ENCODE results near the gene EGFL6. TPM values are rescaled to one million over a fixed set of nuclear protein-coding genes. Genes with fewer than 3 reads are reported as not detected.

The EGFL6 gene
- polyA plus RNA-seq, 1 donor (not counting 4 experiments of a cell fraction or from before 2014, with no cell fraction given), result 0.38 TPM

DNA sequence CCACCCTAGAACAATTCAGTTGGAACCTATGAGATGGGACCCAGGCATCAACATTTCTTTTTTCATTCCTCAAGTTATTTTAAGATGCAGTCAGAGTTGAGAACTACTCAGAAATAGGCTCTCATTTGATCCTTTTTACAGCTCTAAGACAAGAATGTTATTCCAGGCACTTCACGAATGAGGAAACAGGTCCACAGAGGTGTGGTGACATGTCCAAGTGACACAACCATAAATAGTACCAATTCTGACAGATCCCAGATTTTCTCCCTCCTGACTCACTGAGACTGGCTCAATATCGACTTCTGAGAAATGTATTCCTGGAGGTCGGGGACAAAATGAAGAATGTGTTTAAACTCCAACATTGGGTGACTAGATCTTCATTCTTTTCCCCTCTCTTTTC lies 94.6 kb downstream of the EGFL6 start:
- Histone ChIP-seq H3K4me1 (ENCODE audit: control insufficient read depth, extremely low read depth, insufficient read depth, low read length) (peaks cover 5% of the 10 kb centered on the region), H3K27ac (ENCODE audit: control insufficient read depth, insufficient read depth, low read length) (no peak overlapping the region), H3K36me3 (ENCODE audit: control insufficient read depth in 2 of 2, extremely low read depth in 1 of 2, insufficient read depth in 2 of 2, low read length in 2 of 2) (peaks cover 0 to 2% of the 10 kb centered on the region in 2 experiments), H4K20me1 (ENCODE audit: control insufficient read depth, extremely low read depth, insufficient read depth, low read length) (no peaks in the 10 kb centered on the region), H3K9me3 (ENCODE audit: control insufficient read depth, low read depth, low read length) (no peaks in the 10 kb centered on the region), H3K9ac (ENCODE audit: control insufficient read depth, extremely low read depth, insufficient read depth, low read length) (no peak overlapping the region), H3K4me2 (ENCODE audit: control insufficient read depth, extremely low read depth, insufficient read depth, low read depth, low read length) (no peak overlapping the region), H3K4me3 (ENCODE audit: control insufficient read depth in 2 of 3, extremely low read depth in 1 of 3, insufficient read depth in 2 of 3, low read depth in 1 of 3, low read length in 3 of 3) (no peak overlapping the region), H2AFZ (ENCODE audit: control insufficient read depth, low read length) (no peak overlapping the region), H3K79me2 (ENCODE audit: control insufficient read depth, insufficient read depth, low read length) (no peaks in the 10 kb centered on the region), H3K27me3 (ENCODE audit: control insufficient read depth, extremely low read depth, insufficient read depth, low read length) (no peaks in the 10 kb centered on the region), H3K9me1 (ENCODE audit: control insufficient read depth, extremely low read depth, insufficient read depth, low read length) (no peaks in the 10 kb centered on the region)
- DNase-seq (ENCODE audit: low read depth, low spot score) (no peak), FAIRE-seq (no peak)
- TF ChIP-seq, protein P1, sequence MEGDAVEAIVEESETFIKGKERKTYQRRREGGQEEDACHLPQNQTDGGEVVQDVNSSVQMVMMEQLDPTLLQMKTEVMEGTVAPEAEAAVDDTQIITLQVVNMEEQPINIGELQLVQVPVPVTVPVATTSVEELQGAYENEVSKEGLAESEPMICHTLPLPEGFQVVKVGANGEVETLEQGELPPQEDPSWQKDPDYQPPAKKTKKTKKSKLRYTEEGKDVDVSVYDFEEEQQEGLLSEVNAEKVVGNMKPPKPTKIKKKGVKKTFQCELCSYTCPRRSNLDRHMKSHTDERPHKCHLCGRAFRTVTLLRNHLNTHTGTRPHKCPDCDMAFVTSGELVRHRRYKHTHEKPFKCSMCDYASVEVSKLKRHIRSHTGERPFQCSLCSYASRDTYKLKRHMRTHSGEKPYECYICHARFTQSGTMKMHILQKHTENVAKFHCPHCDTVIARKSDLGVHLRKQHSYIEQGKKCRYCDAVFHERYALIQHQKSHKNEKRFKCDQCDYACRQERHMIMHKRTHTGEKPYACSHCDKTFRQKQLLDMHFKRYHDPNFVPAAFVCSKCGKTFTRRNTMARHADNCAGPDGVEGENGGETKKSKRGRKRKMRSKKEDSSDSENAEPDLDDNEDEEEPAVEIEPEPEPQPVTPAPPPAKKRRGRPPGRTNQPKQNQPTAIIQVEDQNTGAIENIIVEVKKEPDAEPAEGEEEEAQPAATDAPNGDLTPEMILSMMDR (optimal IDR thresholded peaks at IDR 0.05 in 1 of 3, IDR thresholded peaks at IDR 0.05 in 1 of 3, conservative IDR thresholded peaks at IDR 0.05 in 1 of 3; ENCODE audit: extremely low read depth in 1 of 3, insufficient read depth in 2 of 3, low read length in 3 of 3), result no peak
- TF ChIP-seq EZH2 (IDR thresholded peaks at IDR 0.05; ENCODE audit: low read length), result no peak
- dilution Hi-C loops (cut with MboI; ENCODE audit: extremely low pct_ligation_motif_present, low sequenced_read_pairs), result no loop called here

DNA sequence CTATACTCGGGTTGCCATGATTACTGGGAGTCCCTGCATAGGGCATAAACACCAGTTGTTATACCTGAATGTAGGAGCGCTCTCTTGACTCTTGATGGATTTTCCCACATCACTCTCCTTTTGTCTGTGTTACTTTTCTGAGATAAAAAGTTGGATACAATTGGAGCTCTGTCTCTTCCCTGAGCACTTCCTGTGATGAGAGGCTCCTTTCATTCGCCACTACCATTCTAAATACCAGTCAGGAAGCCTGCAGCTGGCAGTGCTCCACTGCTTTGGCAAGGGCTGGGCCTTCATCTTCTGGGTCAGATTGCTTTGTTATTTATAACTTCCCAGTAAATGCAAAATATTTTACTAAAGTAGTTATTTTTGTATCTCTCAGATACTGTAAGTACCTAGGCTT lies 97.4 kb downstream of the EGFL6 start:
- Histone ChIP-seq H2AFZ (ENCODE audit: control insufficient read depth, low read length) (no peak overlapping the region), H3K9me3 (ENCODE audit: control insufficient read depth, low read depth, low read length) (no peaks in the 10 kb centered on the region), H3K9me1 (ENCODE audit: control insufficient read depth, extremely low read depth, insufficient read depth, low read length) (no peaks in the 10 kb centered on the region), H3K4me1 (ENCODE audit: control insufficient read depth, extremely low read depth, insufficient read depth, low read length) (peaks cover 9% of the 10 kb centered on the region), H3K27me3 (ENCODE audit: control insufficient read depth, extremely low read depth, insufficient read depth, low read length) (no peaks in the 10 kb centered on the region), H3K27ac (ENCODE audit: control insufficient read depth, insufficient read depth, low read length) (no peak overlapping the region), H3K4me3 (ENCODE audit: control insufficient read depth in 2 of 3, extremely low read depth in 1 of 3, insufficient read depth in 2 of 3, low read depth in 1 of 3, low read length in 3 of 3) (no peak overlapping the region), H3K4me2 (ENCODE audit: control insufficient read depth, extremely low read depth, insufficient read depth, low read depth, low read length) (no peak overlapping the region), H3K9ac (ENCODE audit: control insufficient read depth, extremely low read depth, insufficient read depth, low read length) (no peak overlapping the region), H3K79me2 (ENCODE audit: control insufficient read depth, insufficient read depth, low read length) (no peaks in the 10 kb centered on the region), H3K36me3 (ENCODE audit: control insufficient read depth in 2 of 2, extremely low read depth in 1 of 2, insufficient read depth in 2 of 2, low read length in 2 of 2) (peaks cover 0 to 2% of the 10 kb centered on the region in 2 experiments), H4K20me1 (ENCODE audit: control insufficient read depth, extremely low read depth, insufficient read depth, low read length) (no peaks in the 10 kb centered on the region)
- TF ChIP-seq, protein P1 (optimal IDR thresholded peaks at IDR 0.05 in 1 of 3, IDR thresholded peaks at IDR 0.05 in 1 of 3, conservative IDR thresholded peaks at IDR 0.05 in 1 of 3; ENCODE audit: extremely low read depth in 1 of 3, insufficient read depth in 2 of 3, low read length in 3 of 3), result no peak
- dilution Hi-C loops (cut with MboI; ENCODE audit: extremely low pct_ligation_motif_present, low sequenced_read_pairs), result no loop called here
- FAIRE-seq (no peak), DNase-seq (ENCODE audit: low read depth, low spot score) (no peak)

Measured in keratinocyte (primary cell).